CD14-positive monocyte (primary cell): ENCODE measurements around the gene MTA2. TPM values are rescaled to one million over a fixed set of nuclear protein-coding genes. Genes with fewer than 3 reads are reported as not detected.

Source experiments
- DNase-seq, 3 donors: peaks; one replicate each; pipeline ENCODE4 v3.0.0-alpha.2; 2011 to 2022
- H2AFZ ChIP-seq: 2 replicates; pipeline ENCODE4 v1.6.0; 2012; ENCODE audit warnings: mild to moderate bottlenecking, low read depth, low read length, inconsistent platforms; ENCODE audit not compliant: insufficient read depth, poor library complexity, severe bottlenecking
- H3K27ac ChIP-seq, 2 donors: 1 replicate in 1 of 2; 2 replicates in 1 of 2; pipeline ENCODE4 v1.5.1; 2012 to 2013; ENCODE audit warnings: low read length in 2 of 2, control low read depth in 1 of 2, inconsistent platforms in 1 of 2, low read depth in 1 of 2, mild to moderate bottlenecking in 1 of 2
- H3K27me3 ChIP-seq, 2 donors: one replicate each; pipeline versions ENCODE4 v1.6.0 to v1.6.1; 2011 to 2013; ENCODE audit warnings: low read length in 2 of 2; ENCODE audit not compliant: control insufficient read depth in 2 of 2, insufficient read depth in 2 of 2
- H3K36me3 ChIP-seq, 2 donors: replicated peaks in 1 of 2; 1 replicate in 1 of 2; 2 replicates in 1 of 2; pipeline versions ENCODE4 v1.5.1 to v1.6.1; 2012 to 2013; ENCODE audit warnings: low read length in 2 of 2, control low read depth in 1 of 2, inconsistent platforms in 1 of 2, mild to moderate bottlenecking in 1 of 2; ENCODE audit not compliant: insufficient read depth in 2 of 2, control insufficient read depth in 1 of 2
- H3K4me1 ChIP-seq, 2 donors: 1 replicate in 1 of 2; 2 replicates in 1 of 2; pipeline versions ENCODE4 v1.5.1 to v1.6.1; 2012 to 2013; ENCODE audit warnings: low read length in 2 of 2, control low read depth in 1 of 2, inconsistent platforms in 1 of 2, mild to moderate bottlenecking in 1 of 2, moderate library complexity in 1 of 2; ENCODE audit not compliant: insufficient read depth in 2 of 2, control insufficient read depth in 1 of 2
- H3K4me2 ChIP-seq: replicated peaks from 2 replicates; pipeline ENCODE3; 2012; ENCODE audit warnings: low read length, moderate library complexity, mild to moderate bottlenecking; ENCODE audit not compliant: poor library complexity, severe bottlenecking; ENCODE audit errors: extremely low read depth
- H3K4me3 ChIP-seq, 3 experiments: fragments of 200-600 bp in 1 of 3; sonication (generic) in 1 of 3; replicated peaks in 1 of 3; 1 replicate in 2 of 3; 2 replicates in 1 of 3; pipeline ENCODE4 v1.5.1; 2011 to 2013; ENCODE audit warnings: low read length in 3 of 3, mild to moderate bottlenecking in 3 of 3, control low read depth in 2 of 3, low read depth in 2 of 3, inconsistent platforms in 1 of 3, moderate library complexity in 1 of 3
- H3K79me2 ChIP-seq: 2 replicates; pipeline ENCODE4 v1.6.0; 2012; ENCODE audit warnings: mild to moderate bottlenecking, control low read depth, inconsistent platforms, low read length, moderate library complexity; ENCODE audit not compliant: insufficient read depth
- H3K9ac ChIP-seq: 2 replicates; pipeline ENCODE4 v1.6.0; 2017; ENCODE audit warnings: low read length, mild to moderate bottlenecking; ENCODE audit not compliant: insufficient read depth, poor library complexity, severe bottlenecking
- H3K9me3 ChIP-seq, 2 donors: replicated peaks in 1 of 2; 1 replicate in 1 of 2; 2 replicates in 1 of 2; pipeline versions ENCODE4 v1.5.1 to v1.6.1; 2012 to 2013; ENCODE audit warnings: low read length in 2 of 2, control low read depth in 1 of 2; ENCODE audit not compliant: control insufficient read depth in 1 of 2, insufficient read depth in 1 of 2
- H4K20me1 ChIP-seq: 2 replicates; pipeline ENCODE4 v1.6.0; 2012; ENCODE audit warnings: mild to moderate bottlenecking, low read length, control low read depth, moderate library complexity; ENCODE audit not compliant: insufficient read depth
- H3K27ac Mint-ChIP-seq, 7 donors: one replicate each; pipeline ENCODE4 v1.8.0; 2020; ENCODE audit warnings: mild to moderate bottlenecking in 7 of 7, mixed read lengths in 7 of 7, moderate library complexity in 6 of 7, inconsistent platforms in 2 of 7
- H3K27me3 Mint-ChIP-seq, 3 donors: one replicate each; pipeline ENCODE4 v1.8.0; 2021 to 2022; ENCODE audit warnings: low read depth in 3 of 3, mild to moderate bottlenecking in 3 of 3, mixed read lengths in 3 of 3, moderate library complexity in 3 of 3, inconsistent platforms in 1 of 3
- H3K36me3 Mint-ChIP-seq, 2 donors: one replicate each; pipeline ENCODE4 v1.8.0; 2020; ENCODE audit warnings: mixed read lengths in 2 of 2, inconsistent platforms in 1 of 2, mild to moderate bottlenecking in 1 of 2
- H3K4me1 Mint-ChIP-seq: one replicate; pipeline ENCODE4 v1.8.0; 2020; ENCODE audit warnings: mild to moderate bottlenecking, mixed read lengths
- H3K4me3 Mint-ChIP-seq, 2 donors: one replicate each; pipeline ENCODE4 v1.8.0; 2020; ENCODE audit warnings: mild to moderate bottlenecking in 2 of 2, mixed read lengths in 2 of 2, moderate library complexity in 1 of 2
- H3K9me3 Mint-ChIP-seq, 7 donors: one replicate each; pipeline ENCODE4 v1.8.0; 2020 to 2022; ENCODE audit warnings: mixed read lengths in 7 of 7, mild to moderate bottlenecking in 6 of 7, moderate library complexity in 6 of 7, inconsistent platforms in 2 of 7
- CTCF ChIP-seq: fragments of 200-600 bp; IDR thresholded peaks from one replicate; pipeline ENCODE4 v1.8.0; 2022; ENCODE audit warnings: antibody characterized with exemption, mild to moderate bottlenecking
- WGBS: methylation state at CpG from one replicate; pipeline ENCODE4 v1.1.5; 2013; ENCODE audit warnings: missing lambda C conversion rate; ENCODE audit not compliant: insufficient coverage; 5-methylcytosine and 5-hydroxymethylcytosine counted together
- intact Hi-C, 2 donors: fragments of 100-400 bp; cut with micrococcal nuclease; formaldehyde crosslinking; loops; one replicate each; pipeline versions ENCODE4 v1.15.0 to v1.15.1; 2023
- polyA plus RNA-seq, 3 donors: library from polyadenylated mRNA; depleted of rRNA in 1 of 3; unstranded in 2 of 3; stranded (reverse) in 1 of 3; fragments of 300-500 nt in 2 of 3; fragments of >200 nt in 1 of 3; fragmentation: Illumina TruSeq in 2 of 3; gene quantifications; 1 replicate in 2 of 3; 2 replicates in 1 of 3; pipeline ENCODE4 v1.2.3, GENCODE V29; 2012 to 2021

MTA2 gene
- polyA plus RNA-seq, 3 donors: 14.0 to 38.6 (median 17.6) TPM

DNA sequence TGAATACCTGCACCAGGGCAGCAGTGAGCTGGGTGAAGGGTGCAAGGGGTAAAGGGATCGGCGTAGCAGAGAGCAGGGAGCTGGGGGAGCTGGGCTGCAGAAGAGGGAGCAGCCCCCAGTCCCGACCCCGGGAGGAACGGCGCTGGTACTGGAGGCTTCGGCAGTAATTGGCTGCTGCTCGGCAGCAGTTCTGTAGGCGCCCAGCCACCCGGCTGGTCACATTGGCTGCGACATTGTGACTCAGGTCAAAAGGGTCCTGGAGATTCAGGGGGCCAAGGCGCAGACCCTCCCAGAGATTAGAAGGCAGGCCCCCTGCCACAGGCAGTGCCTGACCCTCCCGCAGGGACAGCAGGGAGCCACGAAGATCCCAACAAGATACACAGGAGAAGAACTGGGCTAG is 25.8 kb downstream of the MTA2 start:
- H4K20me1 ChIP-seq: peaks cover 22% of the 10 kb centered on the region
- Mint-ChIP-seq H3K27me3 (peaks cover 0 to 2% (median 0%) of the 10 kb centered on the region in 3 donors), H3K27ac (peak overlapping the region in 2 of 7 donors; percentile 13 to 21), H3K4me1 (peaks cover 41% of the 10 kb centered on the region), H3K36me3 (peaks cover 42 to 61% of the 10 kb centered on the region in 2 donors), H3K9me3 (peaks cover 0 to 2% (median 0%) of the 10 kb centered on the region in 7 donors), H3K4me3 (no peak overlapping the region)
- H3K9ac ChIP-seq: no peak overlapping the region
- H3K27me3 ChIP-seq: no peaks in the 10 kb centered on the region
- DNase-seq: no peak
- H3K9me3 ChIP-seq: no peaks in the 10 kb centered on the region
- peaks cover 44 to 61% of the 10 kb centered on the region in 2 donors for H3K36me3 ChIP-seq
- H3K27ac ChIP-seq: no peak overlapping the region
- intact Hi-C loops: loop anchor here (2.0 kb wide), 1 partner anchor 15 kb away; the partner anchor contains the start of gene TUT1 (in 2 of the 2)
- H3K79me2 ChIP-seq: peaks cover 49% of the 10 kb centered on the region
- no peak for TF ChIP-seq CTCF
- WGBS: 97% methylated on average over 12 of the region's 14 CpGs
- peaks cover 22 to 29% of the 10 kb centered on the region in 2 donors for H3K4me1 ChIP-seq
- no peak overlapping the region for H3K4me2 ChIP-seq
- H3K4me3 ChIP-seq: no peak overlapping the region
- H2AFZ ChIP-seq: no peak overlapping the region

- H3K27ac Mint-ChIP-seq: peak overlapping the region in 3 of 7 donors; percentile 93 to 96 (median 94)
- Histone ChIP-seq H3K4me3 (peak overlapping the region in 1 of 3 experiments; percentile 100), H3K4me1 (peaks cover 22 to 29% of the 10 kb centered on the region in 2 donors), H3K4me2 (peak overlapping the region; percentile 89), H3K79me2 (peaks cover 56% of the 10 kb centered on the region), H3K9me3 (no peaks in the 10 kb centered on the region), H3K27ac (peak overlapping the region in 1 of 2 donors; percentile 85), H3K27me3 (no peaks in the 10 kb centered on the region), H3K36me3 (peaks cover 49 to 64% of the 10 kb centered on the region in 2 donors), H4K20me1 (peaks cover 28% of the 10 kb centered on the region), H3K9ac (peak overlapping the region; percentile 85), H2AFZ (peak overlapping the region; percentile 97)
- peaks cover 0 to 2% (median 0%) of the 10 kb centered on the region in 7 donors for H3K9me3 Mint-ChIP-seq
- WGBS: 75% methylated on average over 17 of the region's 17 CpGs
- DNase-seq: no peak
- H3K27me3 Mint-ChIP-seq: peaks cover 0 to 2% (median 0%) of the 10 kb centered on the region in 3 donors
- H3K4me1 Mint-ChIP-seq: peaks cover 43% of the 10 kb centered on the region
- TF ChIP-seq CTCF: no peak
- intact Hi-C loops: loop anchor here (2.0 kb wide), 1 partner anchor 16 kb away; the partner anchor contains the start of gene TUT1 (in 2 of the 2)
- peaks cover 46 to 63% of the 10 kb centered on the region in 2 donors for H3K36me3 Mint-ChIP-seq
- H3K4me3 Mint-ChIP-seq: peak overlapping the region; percentile 95 to 99
Observed at GRCh38 chr11:62575156-62575555, 26.5 kb downstream of the MTA2 start.
